ENCODE data around the gene OR13F1. TPM values are rescaled to one million over a fixed set of nuclear protein-coding genes. Genes with fewer than 3 reads are reported as not detected.

The OR13F1 gene, protein sequence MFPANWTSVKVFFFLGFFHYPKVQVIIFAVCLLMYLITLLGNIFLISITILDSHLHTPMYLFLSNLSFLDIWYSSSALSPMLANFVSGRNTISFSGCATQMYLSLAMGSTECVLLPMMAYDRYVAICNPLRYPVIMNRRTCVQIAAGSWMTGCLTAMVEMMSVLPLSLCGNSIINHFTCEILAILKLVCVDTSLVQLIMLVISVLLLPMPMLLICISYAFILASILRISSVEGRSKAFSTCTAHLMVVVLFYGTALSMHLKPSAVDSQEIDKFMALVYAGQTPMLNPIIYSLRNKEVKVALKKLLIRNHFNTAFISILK
- total RNA-seq = not detected

DNA sequence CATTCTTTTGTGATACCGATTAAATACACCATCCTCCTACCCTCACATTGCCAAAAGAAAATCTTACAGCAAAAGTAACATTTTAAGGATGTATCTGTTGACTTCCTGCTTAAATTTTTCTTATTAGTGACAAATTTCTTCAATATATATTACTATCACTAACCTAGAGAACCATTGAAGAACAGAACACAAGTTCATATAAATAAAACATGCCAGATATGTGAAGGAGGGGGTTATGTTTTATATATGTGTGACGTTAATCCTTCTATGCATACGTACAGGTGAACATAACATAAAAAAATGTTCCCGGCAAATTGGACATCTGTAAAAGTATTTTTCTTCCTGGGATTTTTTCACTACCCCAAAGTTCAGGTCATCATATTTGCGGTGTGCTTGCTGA, at the start of gene OR13F1:
TSS of gene OR13F1 (plus strand) at position 301 of the 400 bp plus-strand sequence. CDS start at position 301, 0 bp downstream.
- Histone ChIP-seq H3K9me3 (no peaks in the 10 kb centered on the region), H3K4me1 (no peaks in the 10 kb centered on the region), H3K27ac (replicated peaks in 1 of 4) (no peak within 1 kb of the TSS), H3K27me3 (no peaks in the 10 kb centered on the region), H3K36me3 (no peaks in the 10 kb centered on the region), H3K4me3 (no peak within 1 kb of the TSS)
- TF ChIP-seq CTCF (IDR thresholded peaks at IDR 0.05) (no peak), POLR2AphosphoS5 (IDR thresholded peaks at IDR 0.05) (no peak)
- 89% methylated on average over 5 of the region's 5 CpGs for WGBS
- no peak for DNase-seq (ENCODE audit: extremely low spot score)
- intact Hi-C loops (cut with DNase I) = no loop called here

DNA sequence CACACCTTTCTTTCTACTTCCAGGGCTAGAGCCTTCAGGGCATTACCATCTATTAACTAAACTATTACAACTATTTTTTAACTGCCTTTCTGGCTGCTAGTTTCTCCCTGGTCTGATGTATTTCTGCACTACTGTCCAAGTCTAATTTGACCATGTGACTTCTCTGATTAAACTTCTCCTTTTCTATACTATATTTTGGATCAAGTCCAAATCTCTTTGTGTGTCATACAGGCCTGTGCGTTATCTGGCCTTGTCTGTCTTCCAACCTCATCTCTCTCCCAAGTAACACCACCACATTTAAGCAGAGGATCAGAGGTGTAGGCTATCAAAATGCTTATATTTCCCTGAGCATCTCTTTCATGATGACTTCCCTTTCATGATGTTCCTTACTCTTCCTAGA, 47.2 kb upstream of the OR13F1 start:
- Histone ChIP-seq H3K9me3 (no peaks in the 10 kb centered on the region), H3K4me3 (no peak overlapping the region), H3K27me3 (no peaks in the 10 kb centered on the region), H3K4me1 (no peaks in the 10 kb centered on the region), H3K27ac (replicated peaks in 1 of 4) (no peak overlapping the region), H3K36me3 (no peaks in the 10 kb centered on the region)
- TF ChIP-seq CTCF (IDR thresholded peaks at IDR 0.05) (no peak), POLR2A (IDR thresholded peaks at IDR 0.05; ENCODE audit: low read depth) (no peak), POLR2AphosphoS5 (IDR thresholded peaks at IDR 0.05) (no peak), EP300 (IDR thresholded peaks at IDR 0.05) (no peak)
- no peak for DNase-seq (ENCODE audit: extremely low spot score)
- WGBS = 44% methylated on average over 1 of the region's 1 CpG
- intact Hi-C loops (cut with DNase I) = no loop called here

DNA sequence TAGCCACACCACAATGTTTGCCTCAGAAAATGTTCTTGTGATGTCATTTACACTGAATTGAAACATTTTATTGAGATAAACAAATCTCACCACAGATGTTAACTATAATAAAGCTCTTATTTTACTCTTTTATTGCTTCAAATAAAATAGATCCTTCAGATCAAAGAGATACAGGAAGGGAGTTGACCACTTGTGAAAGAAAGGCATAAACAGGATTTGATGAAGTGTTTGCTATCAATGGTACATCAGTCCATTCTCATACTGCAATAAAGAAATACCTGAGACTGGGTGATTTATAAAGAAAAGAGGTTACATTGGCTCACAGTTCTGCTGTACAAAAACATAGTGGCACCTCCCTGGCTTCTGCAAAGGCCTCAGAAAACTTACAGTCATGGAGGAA, 40.2 kb upstream of the OR13F1 start:
- no peak for TF ChIP-seq EP300 (IDR thresholded peaks at IDR 0.05)
- TF ChIP-seq POLR2A (IDR thresholded peaks at IDR 0.05; ENCODE audit: low read depth) = no peak
- no peak for TF ChIP-seq CTCF (IDR thresholded peaks at IDR 0.05)
- TF ChIP-seq POLR2AphosphoS5 (IDR thresholded peaks at IDR 0.05) = no peak

GRCh38 chr9:104468261-104468660, 35.8 kb upstream of the OR13F1 start:
- intact Hi-C loops (cut with DNase I) = no loop called here

More for the DNA sequence above, 40.2 kb upstream of the OR13F1 start:
- no peak overlapping the region for H3K27ac ChIP-seq (replicated peaks in 1 of 4)
- H3K9me3 ChIP-seq = peaks cover 0 to 7% (median 3%) of the 10 kb centered on the region in 4 donors
- H3K4me1 ChIP-seq = no peaks in the 10 kb centered on the region
- DNase-seq (ENCODE audit: extremely low spot score) = no peak
- H3K36me3 ChIP-seq = no peaks in the 10 kb centered on the region
- intact Hi-C loops (cut with DNase I) = no loop called here
- H3K27me3 ChIP-seq = no peaks in the 10 kb centered on the region
- H3K4me3 ChIP-seq = no peak overlapping the region

More at GRCh38 chr9:104468261-104468660, 35.8 kb upstream of the OR13F1 start:
- H3K9me3 ChIP-seq = peaks cover 0 to 7% (median 2%) of the 10 kb centered on the region in 4 donors
- no peaks in the 10 kb centered on the region for H3K4me1 ChIP-seq
- H3K27ac ChIP-seq (replicated peaks in 1 of 4) = no peak overlapping the region
- H3K4me3 ChIP-seq = no peak overlapping the region
- H3K36me3 ChIP-seq = no peaks in the 10 kb centered on the region
- TF ChIP-seq EP300 (IDR thresholded peaks at IDR 0.05) (no peak), CTCF (IDR thresholded peaks at IDR 0.05) (no peak), POLR2A (IDR thresholded peaks at IDR 0.05; ENCODE audit: low read depth) (no peak), POLR2AphosphoS5 (IDR thresholded peaks at IDR 0.05) (no peak)
- no peaks in the 10 kb centered on the region for H3K27me3 ChIP-seq
- no peak for DNase-seq (ENCODE audit: extremely low spot score)
